A549 (cell line): Measurements from ENCODE around the gene ADAMTS14. TPM values are rescaled to one million over a fixed set of nuclear protein-coding genes. Genes with fewer than 3 reads are reported as not detected.

Experiments used
- ATAC-seq, 2 experiments: fragments of 200-7000 bp in 1 of 2; fragments of >200 bp in 1 of 2; cut with Nextera tagmentation in 1 of 2; cut with Tn5 transposase in 1 of 2; 3 replicates each; pipeline versions ENCODE4 v1.8.0 to v1.9.1; 2018 to 2020; ENCODE audit warnings: mild to moderate bottlenecking in 1 of 2, moderate library complexity in 1 of 2
- CTCF ChIA-PET: fragments of 300-600 bp; sonication (Branson Sonifier 250); formaldehyde crosslinking; extraction: SDS; loops from one replicate; lab custom pipeline; 2021; ENCODE audit warnings: antibody characterized with exemption, inconsistent platforms; lab: Yijun Ruan, JAX
- POLR2A ChIA-PET: fragments of 350-600 bp; formaldehyde crosslinking; extraction: SDS; loops from one replicate; lab custom pipeline; 2021; ENCODE audit warnings: antibody characterized with exemption, inconsistent platforms; lab: Yijun Ruan, JAX
- DNase-seq, 2 experiments: peaks; one replicate each; pipeline versions ENCODE4 v3.0.0 to v3.0.0-alpha.2; 2011 to 2016; ENCODE audit warnings: low read depth in 1 of 2, low spot score in 1 of 2
- FAIRE-seq: peaks from 2 replicates; lab custom pipeline; 2011; peaks lifted over from hg19 to GRCh38; lab: Jason Lieb, UNC
- H3K27ac ChIP-seq, 2 experiments: fragments of >200 bp; sonication (Bioruptor Twin); formaldehyde crosslinking; 3 replicates each; pipeline ENCODE4 v1.5.1; 2016 to 2017
- H3K4me1 ChIP-seq: fragments of >200 bp; sonication (Bioruptor Twin); formaldehyde crosslinking; 3 replicates; pipeline ENCODE4 v1.6.1; 2016
- H3K4me2 ChIP-seq: fragments of >200 bp; sonication (Bioruptor Twin); formaldehyde crosslinking; 3 replicates; pipeline ENCODE4 v1.6.1; 2016
- H3K4me3 ChIP-seq: fragments of >200 bp; sonication (Bioruptor Twin); formaldehyde crosslinking; 3 replicates; pipeline ENCODE4 v1.5.1; 2016
- H3K9me3 ChIP-seq: fragments of >200 bp; sonication (Bioruptor Twin); formaldehyde crosslinking; 3 replicates; pipeline ENCODE4 v1.6.1; 2016
- CBX2 ChIP-seq: fragments of 200-600 bp; sonication (generic); IDR thresholded peaks from 2 replicates; pipeline ENCODE4 v1.6.1; 2016; ENCODE audit warnings: low read depth, mild to moderate bottlenecking, borderline replicate concordance
- CHD2 ChIP-seq: fragments of 150-350 bp; IDR thresholded peaks from 2 replicates; pipeline ENCODE4 v1.6.1; 2014; ENCODE audit warnings: low read length; ENCODE audit not compliant: partially characterized antibody
- CHD4 ChIP-seq: fragments of 200-600 bp; sonication (generic); IDR thresholded peaks from 2 replicates; pipeline ENCODE4 v1.6.1; 2016; ENCODE audit warnings: antibody characterized with exemption, mild to moderate bottlenecking, borderline replicate concordance
- EHF ChIP-seq: fragments of 250-450 bp; sonication (Bioruptor Pico); IDR thresholded peaks from 2 replicates; pipeline ENCODE4 v1.5.0; 2020; ENCODE audit warnings: mild to moderate bottlenecking
- EHMT2 ChIP-seq: fragments of 200-600 bp; sonication (generic); IDR thresholded peaks from 2 replicates; pipeline ENCODE4 v1.6.1; 2016; ENCODE audit warnings: antibody characterized with exemption, low read depth, mild to moderate bottlenecking, moderate library complexity
- EP300 ChIP-seq, 2 experiments: fragments of >200 bp; sonication (Bioruptor Twin); formaldehyde crosslinking; IDR thresholded peaks; 2 replicates in 1 of 2; 3 replicates in 1 of 2; pipeline ENCODE4 v1.6.1; 2016 to 2017
- ESRRA ChIP-seq: fragments of 150-350 bp; IDR thresholded peaks from 2 replicates; pipeline ENCODE4 v1.6.1; 2014; ENCODE audit warnings: mild to moderate bottlenecking, low read length, borderline replicate concordance
- FOSL2 ChIP-seq, 2 experiments: fragments of 450-650 bp in 1 of 2; fragments of >200 bp in 1 of 2; sonication (Bioruptor Twin) in 1 of 2; formaldehyde crosslinking; IDR thresholded peaks; 2 replicates each; pipeline versions ENCODE4 v1.5.0 to v1.6.1; 2016 to 2020; ENCODE audit warnings: mild to moderate bottlenecking in 1 of 2, moderate library complexity in 1 of 2
- FOXS1 ChIP-seq: fragments of 250-450 bp; sonication (Bioruptor Pico); IDR thresholded peaks from 2 replicates; pipeline ENCODE4 v1.5.0; 2020; ENCODE audit warnings: mild to moderate bottlenecking, moderate library complexity
- GATA3 ChIP-seq: IDR thresholded peaks from 2 replicates; pipeline ENCODE4 v1.6.1; 2012; ENCODE audit warnings: borderline replicate concordance
- HDAC2 ChIP-seq: fragments of 200-600 bp; sonication (generic); IDR thresholded peaks from 2 replicates; pipeline ENCODE4 v1.6.1; 2016
- HEYL ChIP-seq: fragments of 250-450 bp; sonication (Bioruptor Pico); IDR thresholded peaks from 2 replicates; pipeline ENCODE4 v1.8.0; 2021; ENCODE audit warnings: mild to moderate bottlenecking, moderate library complexity
- HOXA7 ChIP-seq: fragments of 250-450 bp; sonication (Bioruptor Pico); IDR thresholded peaks from 2 replicates; pipeline ENCODE4 v1.5.0; 2020; ENCODE audit warnings: mild to moderate bottlenecking, moderate library complexity
- HOXB13 ChIP-seq: fragments of 250-450 bp; sonication (Bioruptor Pico); IDR thresholded peaks from 2 replicates; pipeline ENCODE4 v1.5.0; 2020; ENCODE audit warnings: low read depth, mild to moderate bottlenecking, moderate library complexity
- JUNB ChIP-seq: fragments of >200 bp; sonication (Bioruptor Twin); formaldehyde crosslinking; IDR thresholded peaks from 2 replicates; pipeline ENCODE4 v1.6.1; 2016
- RFX5 ChIP-seq: fragments of 450-650 bp; IDR thresholded peaks from 2 replicates; pipeline ENCODE4 v1.7.1; 2014; ENCODE audit warnings: antibody characterized with exemption, mild to moderate bottlenecking, moderate library complexity
- TFCP2L1 ChIP-seq: fragments of 250-450 bp; sonication (Bioruptor Pico); IDR thresholded peaks from 2 replicates; pipeline ENCODE4 v1.5.0; 2021; ENCODE audit warnings: mild to moderate bottlenecking
- ZNF302 ChIP-seq: fragments of 250-450 bp; sonication (Bioruptor Pico); IDR thresholded peaks from 2 replicates; pipeline ENCODE4 v1.9.0; 2021; ENCODE audit warnings: inconsistent platforms, mild to moderate bottlenecking, moderate library complexity
- WGBS: methylation state at CpG from one replicate; pipeline ENCODE4 v1.1.6; 2017; ENCODE audit errors: missing lambda C conversion rate; 5-methylcytosine and 5-hydroxymethylcytosine counted together
- polyA plus RNA-seq, 4 experiments: library from polyadenylated mRNA; depleted of rRNA in 3 of 4; stranded (reverse); fragments of >200 nt; fragmentation: RNase III in 1 of 4; extraction: RNeasy Plus Mini Kit Qiagen cat#74134 plus additional on column Dnase treatment in 1 of 4; gene quantifications; 2 replicates in 3 of 4; 3 replicates in 1 of 4; pipeline ENCODE4 v1.2.3, GENCODE V29; 2011 to 2017
- TF ChIP-seq, protein P1 (sequence below): IDR thresholded peaks from 2 replicates; pipeline ENCODE4 v1.6.1; 2012; ENCODE audit warnings: low read depth, borderline replicate concordance
- TF ChIP-seq, protein P2 (sequence below): fragments of 200-600 bp; sonication (generic); IDR thresholded peaks from 2 replicates; pipeline ENCODE4 v1.6.1; 2016; ENCODE audit warnings: antibody characterized with exemption, mild to moderate bottlenecking, moderate library complexity
- TF ChIP-seq, protein P3 (sequence below): fragments of >200 bp; sonication (Bioruptor Twin); formaldehyde crosslinking; IDR thresholded peaks from 3 replicates; pipeline ENCODE4 v1.5.1; 2016
- TF ChIP-seq, protein P4 (sequence below): fragments of 450-650 bp; IDR thresholded peaks from 2 replicates; pipeline ENCODE4 v1.6.1; 2014; ENCODE audit warnings: antibody characterized with exemption

The ADAMTS14 gene
- polyA plus RNA-seq, 2 of the 4 experiments (the other 2 are of a cell fraction): 0.03 TPM; not detected in 1

DNA sequence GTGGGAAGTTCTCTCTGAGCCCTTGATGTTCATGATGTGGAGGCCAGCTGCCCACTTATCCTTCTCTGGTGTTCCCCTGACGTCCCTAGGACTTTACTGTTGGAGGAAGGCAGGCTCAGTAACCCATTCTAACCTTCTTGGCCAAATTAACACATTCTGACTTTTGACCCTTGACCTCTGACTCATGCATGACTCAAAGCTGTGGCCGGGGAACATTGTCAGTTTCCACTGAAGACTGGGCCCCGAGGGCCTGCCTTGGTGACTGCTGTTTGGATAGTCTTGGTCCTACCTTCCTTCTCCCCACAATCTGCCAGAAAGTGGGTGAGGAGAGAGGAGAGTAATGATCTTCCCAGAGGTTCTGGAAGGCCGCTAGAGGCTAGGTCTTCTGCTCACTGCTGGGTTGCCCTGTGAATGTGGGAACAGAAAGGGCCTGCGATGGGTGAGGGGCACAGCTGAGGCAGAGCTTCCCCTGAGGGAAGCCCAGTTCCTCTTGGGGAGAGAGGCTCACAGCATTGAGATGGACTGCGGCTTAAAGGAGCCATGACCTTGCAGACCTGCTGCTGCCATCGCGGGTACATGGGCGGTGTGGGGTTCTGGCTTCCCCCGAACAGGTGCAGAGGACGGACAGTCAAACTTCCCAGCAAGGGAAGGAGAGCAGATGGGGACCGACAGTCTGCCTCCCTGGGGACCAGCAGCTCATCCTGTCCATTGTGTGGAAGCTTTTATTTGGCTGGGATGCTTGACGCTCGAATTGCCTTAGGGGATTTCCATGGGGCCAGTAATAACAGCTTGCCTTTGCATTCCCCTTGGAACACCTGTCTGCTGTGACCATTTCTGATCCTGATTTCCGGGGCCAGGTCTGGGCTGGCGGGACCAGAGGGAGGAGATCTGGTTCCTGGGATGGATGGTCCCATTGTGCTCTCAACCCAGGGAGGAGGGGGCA, 43.8 kb downstream of the ADAMTS14 start:
- no peak overlapping the region for H3K27ac ChIP-seq
- H3K4me1 ChIP-seq: peaks cover 8% of the 10 kb centered on the region
- TF ChIP-seq, protein P1, sequence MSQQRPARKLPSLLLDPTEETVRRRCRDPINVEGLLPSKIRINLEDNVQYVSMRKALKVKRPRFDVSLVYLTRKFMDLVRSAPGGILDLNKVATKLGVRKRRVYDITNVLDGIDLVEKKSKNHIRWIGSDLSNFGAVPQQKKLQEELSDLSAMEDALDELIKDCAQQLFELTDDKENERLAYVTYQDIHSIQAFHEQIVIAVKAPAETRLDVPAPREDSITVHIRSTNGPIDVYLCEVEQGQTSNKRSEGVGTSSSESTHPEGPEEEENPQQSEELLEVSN: no peak
- no peak for TF ChIP-seq FOSL2 (IDR thresholded peaks at IDR 0.05)
- TF ChIP-seq FOSL2 (CRISPR knock-in tag; IDR thresholded peaks at IDR 0.05): peak; percentile 52
- WGBS: 71% methylated on average over 16 of the region's 16 CpGs
- peak overlapping the region; percentile 32; the same call in 2 of the 3 replicates for H3K4me2 ChIP-seq
- FAIRE-seq: no peak
- POLR2A ChIA-PET: no interaction called here
- no peaks in the 10 kb centered on the region for H3K9me3 ChIP-seq
- peak in 1 of 2 experiments; percentile 34; a peak in 3 of 6 replicates for ATAC-seq
- peak in 1 of 2 experiments; percentile 19 for DNase-seq
- CTCF ChIA-PET: interaction anchor here (0.6 to 3.1 kb wide), 4 partner anchors 13 to 166 kb away, joined by 3 to 19 read pairs (median 3); no protein-coding TSS in a partner anchor
- H3K4me3 ChIP-seq: no peak overlapping the region

DNA sequence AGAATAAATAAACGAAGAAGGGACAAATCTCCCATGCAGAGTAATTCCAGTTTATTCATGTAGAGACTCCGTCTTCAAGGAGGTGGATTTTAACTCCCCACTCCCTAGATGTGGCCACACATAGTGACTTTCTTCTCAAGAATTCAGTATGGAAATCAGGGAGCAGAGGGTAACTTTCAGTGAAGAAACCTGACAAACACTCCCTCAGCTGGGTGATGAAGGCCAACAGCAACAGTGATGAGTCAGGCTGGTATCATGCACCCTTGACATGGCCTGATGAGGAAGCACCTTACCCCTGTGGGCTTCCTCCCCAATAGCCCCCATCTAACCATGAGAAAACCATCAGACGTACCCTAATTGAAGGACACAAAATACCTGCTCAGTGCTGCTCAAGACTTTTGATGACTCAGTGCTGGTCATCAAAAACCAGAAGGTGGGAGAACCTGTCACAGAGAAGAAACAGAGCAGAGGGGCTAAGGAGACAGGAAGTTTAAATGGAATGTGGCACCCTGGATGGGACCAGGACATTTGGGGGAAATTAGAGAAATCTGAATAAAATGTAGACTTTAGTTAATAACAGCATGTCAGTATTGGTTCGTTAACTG, 50.6 kb downstream of the ADAMTS14 start:
- no peak overlapping the region for H3K27ac ChIP-seq
- DNase-seq (peak in 1 of 2 experiments; percentile 15), FAIRE-seq (no peak), ATAC-seq (peak; percentile 44 to 57; a peak in 4 of 6 replicates)
- CTCF ChIA-PET: interaction anchor here (0.5 to 0.6 kb wide), 2 partner anchors 36 to 795 kb away, joined by 3 read pairs; no protein-coding TSS in a partner anchor
- TF ChIP-seq CHD4 (no peak), HOXB13 (CRISPR knock-in tag) (no peak), HEYL (CRISPR knock-in tag) (no peak), CBX2 (no peak), EHF (CRISPR knock-in tag) (no peak), ESRRA (no peak), TFCP2L1 (no peak), RFX5 (no peak), EP300 (IDR thresholded peaks at IDR 0.05) (no peak), HDAC2 (no peak), HOXA7 (CRISPR knock-in tag) (no peak), ZNF302 (no peak), JUNB (no peak), GATA3 (no peak)
- TF ChIP-seq, protein P2, sequence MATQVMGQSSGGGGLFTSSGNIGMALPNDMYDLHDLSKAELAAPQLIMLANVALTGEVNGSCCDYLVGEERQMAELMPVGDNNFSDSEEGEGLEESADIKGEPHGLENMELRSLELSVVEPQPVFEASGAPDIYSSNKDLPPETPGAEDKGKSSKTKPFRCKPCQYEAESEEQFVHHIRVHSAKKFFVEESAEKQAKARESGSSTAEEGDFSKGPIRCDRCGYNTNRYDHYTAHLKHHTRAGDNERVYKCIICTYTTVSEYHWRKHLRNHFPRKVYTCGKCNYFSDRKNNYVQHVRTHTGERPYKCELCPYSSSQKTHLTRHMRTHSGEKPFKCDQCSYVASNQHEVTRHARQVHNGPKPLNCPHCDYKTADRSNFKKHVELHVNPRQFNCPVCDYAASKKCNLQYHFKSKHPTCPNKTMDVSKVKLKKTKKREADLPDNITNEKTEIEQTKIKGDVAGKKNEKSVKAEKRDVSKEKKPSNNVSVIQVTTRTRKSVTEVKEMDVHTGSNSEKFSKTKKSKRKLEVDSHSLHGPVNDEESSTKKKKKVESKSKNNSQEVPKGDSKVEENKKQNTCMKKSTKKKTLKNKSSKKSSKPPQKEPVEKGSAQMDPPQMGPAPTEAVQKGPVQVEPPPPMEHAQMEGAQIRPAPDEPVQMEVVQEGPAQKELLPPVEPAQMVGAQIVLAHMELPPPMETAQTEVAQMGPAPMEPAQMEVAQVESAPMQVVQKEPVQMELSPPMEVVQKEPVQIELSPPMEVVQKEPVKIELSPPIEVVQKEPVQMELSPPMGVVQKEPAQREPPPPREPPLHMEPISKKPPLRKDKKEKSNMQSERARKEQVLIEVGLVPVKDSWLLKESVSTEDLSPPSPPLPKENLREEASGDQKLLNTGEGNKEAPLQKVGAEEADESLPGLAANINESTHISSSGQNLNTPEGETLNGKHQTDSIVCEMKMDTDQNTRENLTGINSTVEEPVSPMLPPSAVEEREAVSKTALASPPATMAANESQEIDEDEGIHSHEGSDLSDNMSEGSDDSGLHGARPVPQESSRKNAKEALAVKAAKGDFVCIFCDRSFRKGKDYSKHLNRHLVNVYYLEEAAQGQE: no peak
- H3K4me3 ChIP-seq: no peak overlapping the region
- H3K4me1 ChIP-seq: peaks cover 8% of the 10 kb centered on the region; the same call in 1 of the 3 replicates
- no peaks in the 10 kb centered on the region for H3K9me3 ChIP-seq
- 84% methylated on average over 4 of the region's 4 CpGs for WGBS
- H3K4me2 ChIP-seq: no peak overlapping the region
- POLR2A ChIA-PET: no interaction called here

DNA sequence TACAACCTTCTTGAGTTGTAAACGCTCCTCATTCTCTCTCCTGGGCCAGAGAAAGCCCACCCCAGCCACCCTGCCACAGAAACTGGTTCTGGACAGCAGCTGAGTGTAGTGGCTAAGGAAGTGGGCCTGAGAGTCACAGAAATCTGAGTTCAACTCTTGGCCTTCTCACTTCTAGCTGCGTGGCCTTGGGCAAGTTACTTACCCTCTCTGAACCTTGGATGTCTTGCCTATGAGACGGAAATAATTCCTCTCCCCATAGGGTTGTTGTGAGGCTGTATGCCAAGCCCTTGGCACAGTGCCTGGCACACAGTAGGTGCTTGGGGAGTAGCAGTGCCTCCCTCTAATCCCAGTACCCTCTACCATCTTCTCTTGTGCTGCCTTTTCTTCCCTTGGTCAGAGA, 51.5 kb downstream of the ADAMTS14 start:
- H3K27ac ChIP-seq: no peak overlapping the region
- POLR2A ChIA-PET: no interaction called here
- 92% methylated on average over 3 of the region's 3 CpGs for WGBS
- peaks cover 8% of the 10 kb centered on the region; the same call in 1 of the 3 replicates for H3K4me1 ChIP-seq
- ATAC-seq (no peak), FAIRE-seq (no peak)
- no peak overlapping the region for H3K4me3 ChIP-seq
- H3K9me3 ChIP-seq: no peaks in the 10 kb centered on the region
- TF ChIP-seq, protein P3, sequence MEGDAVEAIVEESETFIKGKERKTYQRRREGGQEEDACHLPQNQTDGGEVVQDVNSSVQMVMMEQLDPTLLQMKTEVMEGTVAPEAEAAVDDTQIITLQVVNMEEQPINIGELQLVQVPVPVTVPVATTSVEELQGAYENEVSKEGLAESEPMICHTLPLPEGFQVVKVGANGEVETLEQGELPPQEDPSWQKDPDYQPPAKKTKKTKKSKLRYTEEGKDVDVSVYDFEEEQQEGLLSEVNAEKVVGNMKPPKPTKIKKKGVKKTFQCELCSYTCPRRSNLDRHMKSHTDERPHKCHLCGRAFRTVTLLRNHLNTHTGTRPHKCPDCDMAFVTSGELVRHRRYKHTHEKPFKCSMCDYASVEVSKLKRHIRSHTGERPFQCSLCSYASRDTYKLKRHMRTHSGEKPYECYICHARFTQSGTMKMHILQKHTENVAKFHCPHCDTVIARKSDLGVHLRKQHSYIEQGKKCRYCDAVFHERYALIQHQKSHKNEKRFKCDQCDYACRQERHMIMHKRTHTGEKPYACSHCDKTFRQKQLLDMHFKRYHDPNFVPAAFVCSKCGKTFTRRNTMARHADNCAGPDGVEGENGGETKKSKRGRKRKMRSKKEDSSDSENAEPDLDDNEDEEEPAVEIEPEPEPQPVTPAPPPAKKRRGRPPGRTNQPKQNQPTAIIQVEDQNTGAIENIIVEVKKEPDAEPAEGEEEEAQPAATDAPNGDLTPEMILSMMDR: no peak
- TF ChIP-seq, protein P4, sequence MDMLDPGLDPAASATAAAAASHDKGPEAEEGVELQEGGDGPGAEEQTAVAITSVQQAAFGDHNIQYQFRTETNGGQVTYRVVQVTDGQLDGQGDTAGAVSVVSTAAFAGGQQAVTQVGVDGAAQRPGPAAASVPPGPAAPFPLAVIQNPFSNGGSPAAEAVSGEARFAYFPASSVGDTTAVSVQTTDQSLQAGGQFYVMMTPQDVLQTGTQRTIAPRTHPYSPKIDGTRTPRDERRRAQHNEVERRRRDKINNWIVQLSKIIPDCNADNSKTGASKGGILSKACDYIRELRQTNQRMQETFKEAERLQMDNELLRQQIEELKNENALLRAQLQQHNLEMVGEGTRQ: no peak
- TF ChIP-seq CHD2: no peak
- TF ChIP-seq EHMT2: no peak
- TF ChIP-seq FOXS1 (CRISPR knock-in tag): no peak
- TF ChIP-seq HDAC2: no peak
- TF ChIP-seq, all 56 proteins: peak for 0
- CTCF ChIA-PET: interaction anchor here (0.6 kb wide), 1 partner anchor 174 kb away, joined by 3 read pairs; no protein-coding TSS in a partner anchor
- DNase-seq: no peak
- no peak overlapping the region for H3K4me2 ChIP-seq
